GM12892 (cell line): ENCODE measurements around the gene MTUS2.

Experiments used
- POLR2A ChIP-seq: IDR thresholded peaks from 2 replicates; pipeline ENCODE4 v1.6.1; 2011; ENCODE audit warnings: low read depth, low read length, control low read depth
- POLR2AphosphoS5 ChIP-seq: IDR thresholded peaks from 2 replicates; pipeline ENCODE4 v1.6.1; 2011; ENCODE audit warnings: low read depth, low read length, control low read depth

GRCh38 chr13:29038700-29039099 is 218.6 kb downstream of the MTUS2 start:
- TF ChIP-seq POLR2A = no peak
- TF ChIP-seq POLR2AphosphoS5 = no peak
